ENCODE data around the gene PRX.

- TF ChIP-seq EZH2phosphoT487 (IDR thresholded peaks at IDR 0.05; ENCODE audit: insufficient read depth, low read depth) (no peak), EZH2 (IDR thresholded peaks at IDR 0.05; ENCODE audit: insufficient read depth, poor library complexity, severe bottlenecking) (no peak)
Measured at GRCh38 chr19:40418040-40418439, 4.9 kb upstream of the PRX start.
